ENCODE data around the gene PNPLA6.

PNPLA6 gene

GRCh38 chr19:7505682-7506384, 29.7 kb upstream of the PNPLA6 start:
- DNase-seq (ENCODE audit: low spot score in 2 of 2): peak in 1 of 2 experiments; percentile 74
- peak overlapping the region; percentile 40 for H3K4me3 ChIP-seq
- in situ Hi-C loops (cut with MboI; ENCODE audit: low sequenced_read_pairs): no loop called here

GRCh38 chr19:7506385-7507328, 28.9 kb upstream of the PNPLA6 start:
- in situ Hi-C loops (cut with MboI; ENCODE audit: low sequenced_read_pairs): no loop called here
- no peaks in the 10 kb centered on the region for H3K36me3 ChIP-seq (replicated peaks)
- H3K27me3 ChIP-seq (ENCODE audit: low read depth): no peaks in the 10 kb centered on the region
- peak; percentile 96 to 100 for DNase-seq (ENCODE audit: low spot score in 2 of 2)
- peaks cover 2% of the 10 kb centered on the region; the same call in 1 of the 2 replicates for H3K9me3 ChIP-seq
- peaks cover 11% of the 10 kb centered on the region; the same call in 1 of the 2 replicates for H3K4me1 ChIP-seq
- peak overlapping the region; percentile 15; the same call in 1 of the 2 replicates for H3K4me3 ChIP-seq

More at GRCh38 chr19:7505682-7506384, 29.7 kb upstream of the PNPLA6 start:
- Histone ChIP-seq H3K36me3 (replicated peaks) (no peaks in the 10 kb centered on the region), H3K27me3 (ENCODE audit: low read depth) (no peaks in the 10 kb centered on the region), H3K9me3 (peaks cover 2% of the 10 kb centered on the region; the same call in 1 of the 2 replicates), H3K4me1 (peaks cover 14% of the 10 kb centered on the region; the same call in 1 of the 2 replicates)

GRCh38 chr19:7507884-7508283, 27.6 kb upstream of the PNPLA6 start:
- peak; percentile 52 to 90 for DNase-seq (ENCODE audit: low spot score in 2 of 2)
- no peak overlapping the region for H3K4me3 ChIP-seq
- peaks cover 11% of the 10 kb centered on the region; the same call in 1 of the 2 replicates for H3K4me1 ChIP-seq
- no peaks in the 10 kb centered on the region for H3K27me3 ChIP-seq (ENCODE audit: low read depth)
- in situ Hi-C loops (cut with MboI; ENCODE audit: low sequenced_read_pairs): no loop called here
- peaks cover 2% of the 10 kb centered on the region; the same call in 1 of the 2 replicates for H3K9me3 ChIP-seq
- no peaks in the 10 kb centered on the region for H3K36me3 ChIP-seq (replicated peaks)

GRCh38 chr19:7509625-7510024, 25.9 kb upstream of the PNPLA6 start:
- in situ Hi-C loops (cut with MboI; ENCODE audit: low sequenced_read_pairs): no loop called here
- peak in 1 of 2 experiments; percentile 47 for DNase-seq (ENCODE audit: low spot score in 2 of 2)

GRCh38 chr19:7512400-7512851, 23.1 kb upstream of the PNPLA6 start:
- in situ Hi-C loops (cut with MboI; ENCODE audit: low sequenced_read_pairs): no loop called here
- Histone ChIP-seq H3K4me3 (no peak overlapping the region), H3K4me1 (peaks cover 4% of the 10 kb centered on the region), H3K36me3 (replicated peaks) (no peaks in the 10 kb centered on the region), H3K9me3 (no peaks in the 10 kb centered on the region), H3K27me3 (ENCODE audit: low read depth) (no peaks in the 10 kb centered on the region)
- peak in 1 of 2 experiments; percentile 56 for DNase-seq (ENCODE audit: low spot score in 2 of 2)

More at GRCh38 chr19:7509625-7510024, 25.9 kb upstream of the PNPLA6 start:
- no peaks in the 10 kb centered on the region for H3K36me3 ChIP-seq (replicated peaks)
- no peak overlapping the region for H3K4me3 ChIP-seq
- H3K9me3 ChIP-seq: peaks cover 2% of the 10 kb centered on the region; the same call in 1 of the 2 replicates
- H3K27me3 ChIP-seq (ENCODE audit: low read depth): no peaks in the 10 kb centered on the region
- H3K4me1 ChIP-seq: peaks cover 11% of the 10 kb centered on the region; the same call in 1 of the 2 replicates

- DNase-seq (ENCODE audit: low spot score in 2 of 2): no peak
- peaks cover 4% of the 10 kb centered on the region for H3K4me1 ChIP-seq
- no peaks in the 10 kb centered on the region for H3K36me3 ChIP-seq (replicated peaks)
- H3K9me3 ChIP-seq: no peaks in the 10 kb centered on the region
- in situ Hi-C loops (cut with MboI; ENCODE audit: low sequenced_read_pairs): no loop called here
- H3K4me3 ChIP-seq: no peak overlapping the region
- no peaks in the 10 kb centered on the region for H3K27me3 ChIP-seq (ENCODE audit: low read depth)
Measured at GRCh38 chr19:7513809-7514642, 21.5 kb upstream of the PNPLA6 start.

- in situ Hi-C loops (cut with MboI; ENCODE audit: low sequenced_read_pairs): no loop called here
- DNase-seq (ENCODE audit: low spot score in 2 of 2): no peak
- H3K36me3 ChIP-seq (replicated peaks): no peaks in the 10 kb centered on the region
- no peaks in the 10 kb centered on the region for H3K27me3 ChIP-seq (ENCODE audit: low read depth)
- H3K9me3 ChIP-seq: no peaks in the 10 kb centered on the region
- peaks cover 4% of the 10 kb centered on the region for H3K4me1 ChIP-seq
- peak overlapping the region; percentile 19; the same call in 1 of the 2 replicates for H3K4me3 ChIP-seq
Measured at GRCh38 chr19:7515110-7515644, 20.3 kb upstream of the PNPLA6 start.

- H3K4me1 ChIP-seq: peaks cover 4% of the 10 kb centered on the region
- peak; percentile 78 to 92 for DNase-seq (ENCODE audit: low spot score in 2 of 2)
Measured at GRCh38 chr19:7515645-7516151, 19.8 kb upstream of the PNPLA6 start, which contains the start of gene ZNF358. Gene ZNF358, plus strand, starts transcription at chr19:7516103. Its CDS starts 3,140 bp downstream, at chr19:7519243.

GRCh38 chr19:7516333-7516732, 19.2 kb upstream of the PNPLA6 start:
- DNase-seq (ENCODE audit: low spot score in 2 of 2): no peak
- Histone ChIP-seq H3K27me3 (ENCODE audit: low read depth) (no peaks in the 10 kb centered on the region), H3K4me1 (peaks cover 4% of the 10 kb centered on the region), H3K9me3 (no peaks in the 10 kb centered on the region), H3K36me3 (replicated peaks) (no peaks in the 10 kb centered on the region), H3K4me3 (peak overlapping the region; percentile 50)
- in situ Hi-C loops (cut with MboI; ENCODE audit: low sequenced_read_pairs): no loop called here

More at GRCh38 chr19:7515645-7516151, 19.8 kb upstream of the PNPLA6 start, which contains the start of gene ZNF358:
- in situ Hi-C loops (cut with MboI; ENCODE audit: low sequenced_read_pairs): no loop called here
- H3K27me3 ChIP-seq (ENCODE audit: low read depth): no peaks in the 10 kb centered on the region
- no peaks in the 10 kb centered on the region for H3K9me3 ChIP-seq
- H3K4me3 ChIP-seq: peak within 1 kb of the TSS; percentile 50
- no peaks in the 10 kb centered on the region for H3K36me3 ChIP-seq (replicated peaks)

- Histone ChIP-seq H3K9me3 (no peaks in the 10 kb centered on the region), H3K4me1 (peaks cover 8% of the 10 kb centered on the region), H3K27me3 (ENCODE audit: low read depth) (no peaks in the 10 kb centered on the region), H3K36me3 (replicated peaks) (no peaks in the 10 kb centered on the region), H3K4me3 (peak overlapping the region; percentile 50)
- DNase-seq (ENCODE audit: low spot score in 2 of 2): no peak
- in situ Hi-C loops (cut with MboI; ENCODE audit: low sequenced_read_pairs): no loop called here
Measured at GRCh38 chr19:7516878-7517277, 18.6 kb upstream of the PNPLA6 start.

- no peak overlapping the region for H3K4me3 ChIP-seq
- peaks cover 18% of the 10 kb centered on the region for H3K4me1 ChIP-seq
- H3K27me3 ChIP-seq (ENCODE audit: low read depth): no peaks in the 10 kb centered on the region
- in situ Hi-C loops (cut with MboI; ENCODE audit: low sequenced_read_pairs): no loop called here
- H3K9me3 ChIP-seq: no peaks in the 10 kb centered on the region
- no peak for DNase-seq (ENCODE audit: low spot score in 2 of 2)
- no peaks in the 10 kb centered on the region for H3K36me3 ChIP-seq (replicated peaks)
Measured at GRCh38 chr19:7519361-7520130, 16.0 kb upstream of the PNPLA6 start.
